ENCODE measurements around the gene NR1D1.
"Not testable (repeated sequence)": the region's sequence is repeated elsewhere in the genome, so short reads cannot be mapped to it uniquely, and the experiment has no call there.

Gene NR1D1

DNA sequence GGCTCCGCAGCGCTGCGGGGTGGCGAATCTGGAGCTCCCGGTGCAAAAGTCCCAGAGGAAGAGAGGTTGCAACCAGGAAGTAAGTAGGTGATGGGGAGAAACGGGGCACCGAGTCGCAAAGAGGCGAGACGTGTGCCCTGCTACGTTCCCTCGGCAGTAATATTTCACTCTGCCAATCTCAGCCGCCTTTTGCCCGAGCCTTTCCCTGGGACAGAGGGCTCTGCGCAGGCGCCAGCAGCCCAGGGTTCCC lies at the start of gene NR1D1:
Gene NR1D1 (minus strand): TSS at position 171 of the 250 bp plus-strand sequence. CDS start 495 bp downstream, outside the sequence.
- Histone ChIP-seq H3K4me3 (peak within 1 kb of the TSS; percentile 55 to 95 (median 81)), H3K27ac (peak within 1 kb of the TSS; percentile 71 to 99 (median 93))

DNA sequence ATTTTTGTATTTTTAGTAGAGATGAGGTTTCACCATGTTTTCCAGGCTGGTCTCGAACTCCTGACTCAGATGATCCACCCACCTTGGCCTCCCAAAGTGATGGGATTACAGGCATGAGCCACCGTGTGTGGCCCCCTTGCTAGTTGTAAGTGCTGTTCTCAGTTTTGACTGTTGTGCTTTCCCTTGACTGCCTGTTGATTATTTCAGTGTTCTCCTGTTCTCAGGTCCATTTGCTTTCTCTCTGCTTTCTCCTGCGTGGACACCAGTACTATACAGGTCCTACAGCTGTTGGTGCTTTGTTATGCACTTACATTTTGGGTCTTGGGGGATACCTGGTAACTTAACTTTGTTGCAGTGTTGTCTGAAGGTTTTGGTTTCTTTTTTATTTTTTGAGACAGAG lies 48.1 kb upstream of the NR1D1 start:
- Histone ChIP-seq H3K27ac (no peak overlapping the region), H3K4me3 (no peak overlapping the region)

DNA sequence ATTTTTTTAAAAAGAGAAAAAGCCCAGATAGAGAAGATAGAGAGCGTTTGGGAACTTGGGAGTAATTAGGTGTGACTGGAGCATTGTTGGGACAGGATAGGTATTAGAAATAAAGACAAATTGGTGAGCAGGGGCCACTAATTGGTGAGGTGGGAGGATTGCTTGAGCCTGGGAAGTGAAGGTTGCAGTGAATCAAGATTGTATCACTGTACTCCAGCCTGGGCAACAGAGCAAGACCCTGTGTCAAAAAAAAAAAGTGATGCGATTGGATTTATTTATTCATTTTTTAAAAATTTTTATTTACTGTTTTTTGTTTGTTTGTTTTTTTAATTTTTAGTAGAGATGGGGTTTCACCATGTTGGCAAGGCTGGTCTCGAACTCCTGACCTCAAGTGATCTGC lies 45.1 kb upstream of the NR1D1 start:
- H3K4me3 ChIP-seq, result no peak overlapping the region
- no peak overlapping the region for H3K27ac ChIP-seq

DNA sequence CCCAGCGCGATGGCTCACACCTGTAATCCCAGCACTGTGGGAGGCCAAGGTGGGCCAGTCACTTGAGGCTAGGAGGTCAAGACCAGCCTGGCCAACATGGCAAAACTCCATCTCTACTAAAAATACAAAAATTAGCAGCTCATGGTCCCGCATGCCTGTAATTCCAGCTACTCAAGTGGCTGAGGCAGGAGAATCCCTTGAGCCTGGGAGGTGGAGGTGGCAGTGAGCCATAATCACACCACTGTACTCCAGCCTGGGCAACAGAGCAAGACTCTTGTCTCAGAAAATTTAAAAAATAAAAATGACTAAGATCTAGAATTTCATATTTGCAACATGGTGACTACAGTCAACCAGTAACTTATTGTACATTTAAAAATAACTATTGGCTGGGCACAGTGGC lies 42.8 kb upstream of the NR1D1 start:
- not testable (repeated sequence) for H3K27ac ChIP-seq, H3K4me3 ChIP-seq

DNA sequence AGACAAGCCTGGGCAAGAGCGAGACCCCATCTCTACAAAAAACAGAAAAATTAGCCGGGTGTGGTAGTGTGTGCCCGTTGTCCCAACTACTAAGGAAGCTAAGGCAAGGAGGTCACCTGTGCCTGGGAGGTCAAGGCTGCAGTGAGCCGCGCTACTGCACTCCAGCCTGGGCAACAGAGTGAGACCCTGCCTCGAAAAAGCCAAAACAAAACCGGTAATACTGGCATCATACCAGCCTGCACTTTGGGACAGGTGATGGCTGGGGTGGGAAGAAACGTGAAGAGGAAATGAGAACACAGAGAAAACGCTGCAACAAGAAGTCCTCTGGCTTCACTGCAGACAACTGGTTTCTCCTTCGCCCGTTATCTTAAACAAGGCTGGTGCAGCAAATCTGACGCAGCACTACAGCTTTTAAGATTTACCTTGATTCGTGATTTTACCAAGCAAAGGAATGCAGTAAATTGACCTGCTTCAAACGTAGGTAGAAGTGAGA lies 39.2 kb upstream of the NR1D1 start:
- Histone ChIP-seq H3K4me3 (peak overlapping the region; percentile 53 to 86 (median 79)), H3K27ac (peak overlapping the region in 20 of 21 experiments; percentile 84 to 100 (median 96))

DNA sequence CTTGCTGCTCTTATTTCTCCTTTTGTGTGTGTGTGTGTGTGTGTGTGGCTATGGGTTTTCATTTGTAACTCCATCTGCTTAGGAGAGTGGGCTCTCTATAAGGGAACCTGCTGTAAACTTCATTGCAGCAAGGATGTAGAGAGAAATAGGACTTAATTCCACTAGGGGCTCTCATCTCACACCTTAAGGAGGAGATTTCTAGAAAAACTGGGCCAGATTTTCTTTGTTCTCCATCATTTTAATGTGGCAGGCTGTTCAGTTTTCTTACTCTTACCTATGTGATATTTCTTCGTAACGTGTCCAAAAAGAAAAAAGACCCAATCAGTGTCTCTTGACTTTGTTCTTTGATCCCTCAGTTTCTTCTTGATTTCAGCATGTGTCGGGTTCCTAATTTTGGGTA lies 35.4 kb upstream of the NR1D1 start:
- H3K4me3 ChIP-seq, result no peak overlapping the region
- H3K27ac ChIP-seq, result peak overlapping the region in 1 of 21 experiments; percentile 24

DNA sequence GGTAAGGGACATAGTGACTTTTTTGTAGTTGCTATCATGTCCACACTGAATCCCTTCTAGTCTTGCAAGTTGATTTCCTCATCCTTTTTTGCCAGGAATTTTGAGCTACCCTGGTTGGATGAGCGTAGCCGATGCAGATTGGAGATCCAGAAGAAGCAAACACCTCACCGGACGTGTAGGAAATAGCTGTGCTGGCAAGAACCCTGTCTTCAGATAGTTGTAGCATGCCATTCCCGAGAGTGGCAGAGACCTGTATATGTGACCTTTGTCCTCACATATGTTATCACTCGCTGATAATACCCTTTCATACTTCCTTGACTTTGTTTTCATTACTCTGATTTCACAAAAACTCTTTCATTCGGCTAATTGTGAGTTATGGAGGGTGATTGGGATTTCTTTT lies 33.8 kb upstream of the NR1D1 start:
- H3K27ac ChIP-seq, result peak overlapping the region in 1 of 21 experiments; percentile 45
- H3K4me3 ChIP-seq, result no peak overlapping the region

DNA sequence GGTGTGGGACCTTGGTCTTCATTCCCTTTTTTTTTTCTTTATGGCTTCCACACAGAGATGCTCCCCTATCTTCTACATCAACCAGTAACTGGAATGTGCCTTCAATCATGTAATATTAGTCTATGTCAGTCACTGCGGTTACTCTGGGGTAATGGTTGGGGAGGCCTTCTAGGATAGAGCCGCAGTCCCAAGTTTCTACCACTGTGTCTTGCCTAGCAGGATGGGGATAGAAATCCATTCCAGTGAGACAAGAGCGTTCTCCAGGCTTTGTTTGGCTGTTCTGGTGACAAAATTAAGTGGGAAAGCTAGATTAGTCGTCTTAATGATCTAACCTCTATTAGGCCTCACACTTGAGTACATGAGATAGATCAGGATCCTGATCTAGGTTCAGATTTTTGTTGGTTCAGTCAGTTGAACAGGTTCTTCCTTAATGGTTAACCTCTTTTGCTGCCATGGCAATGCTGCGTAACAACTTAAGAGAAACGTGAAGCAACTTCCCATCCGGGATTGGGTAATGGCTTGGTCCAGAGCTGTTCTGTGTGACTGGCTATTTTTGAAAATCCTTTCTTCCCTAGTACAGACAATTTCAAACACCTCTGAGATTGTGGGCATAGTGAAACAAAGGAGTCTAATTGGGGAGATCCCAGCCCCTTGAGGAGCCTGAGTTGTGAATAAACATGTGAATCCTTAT lies 30.1 kb upstream of the NR1D1 start:
- Histone ChIP-seq H3K4me3 (no peak overlapping the region), H3K27ac (peak overlapping the region in 10 of 21 experiments; percentile 0 to 67 (median 22))

DNA sequence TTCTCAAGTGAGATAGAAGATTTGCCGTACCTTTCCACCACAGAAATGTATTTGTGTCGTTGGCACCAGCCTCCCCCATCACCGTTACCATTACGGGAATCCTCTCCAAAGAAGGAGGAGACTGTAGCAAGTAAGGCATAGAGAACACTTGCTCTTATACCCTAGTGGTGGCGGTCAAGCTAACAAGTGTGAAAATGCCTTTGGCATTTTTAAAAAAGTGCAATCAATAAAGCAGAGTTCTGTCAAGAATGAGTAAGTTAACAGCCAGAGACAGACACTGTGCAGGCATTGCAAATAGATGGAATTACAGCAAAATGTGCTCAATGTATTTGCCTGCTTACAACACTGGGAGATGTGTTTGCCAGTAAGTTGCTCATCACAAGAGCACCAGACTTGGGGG lies 29.1 kb upstream of the NR1D1 start:
- Histone ChIP-seq H3K4me3 (no peak overlapping the region), H3K27ac (peak overlapping the region in 1 of 21 experiments; percentile 44)

DNA sequence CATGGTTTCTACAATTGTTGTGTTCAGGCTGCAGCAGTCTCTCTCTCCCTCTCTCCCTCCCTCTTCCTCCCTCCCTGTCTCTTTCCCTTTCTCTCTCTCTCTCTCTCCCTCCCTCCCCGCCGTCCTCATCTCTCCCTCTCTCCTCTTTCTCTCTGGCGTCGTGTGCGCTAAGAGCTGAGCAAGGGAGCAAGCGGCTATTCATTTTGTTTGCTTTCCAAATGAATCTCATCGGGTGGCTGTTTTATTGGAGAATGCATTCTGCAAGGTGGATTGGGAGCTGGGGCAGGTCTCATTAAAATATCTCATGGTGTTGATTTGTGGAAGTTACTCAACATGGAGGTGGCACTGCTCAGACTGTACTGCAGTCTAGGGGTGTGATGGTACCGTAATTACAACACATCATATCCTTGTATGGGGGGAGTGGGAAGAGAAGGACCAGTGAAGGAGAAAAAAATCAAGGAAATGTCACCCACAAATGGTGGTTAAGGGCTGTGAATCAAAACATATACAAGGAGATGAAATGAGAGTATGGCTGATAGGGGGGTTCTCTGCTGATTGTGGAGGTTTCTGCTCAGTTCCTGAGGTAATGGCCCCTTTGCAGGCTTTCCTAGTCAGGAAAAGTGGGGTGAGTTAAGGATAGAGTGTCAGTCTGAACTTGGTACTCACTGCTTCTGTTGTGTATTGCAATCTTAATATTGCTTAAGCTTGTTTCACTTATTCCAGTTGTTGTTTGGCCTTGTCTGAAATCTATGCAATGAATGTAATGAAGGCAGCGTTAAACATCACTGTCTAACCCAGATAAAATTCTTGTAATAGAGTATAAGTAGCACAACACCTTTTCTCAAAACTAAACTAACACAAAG lies 24.1 kb upstream of the NR1D1 start:
- peak overlapping the region; percentile 77 to 98 (median 94) for H3K4me3 ChIP-seq

DNA sequence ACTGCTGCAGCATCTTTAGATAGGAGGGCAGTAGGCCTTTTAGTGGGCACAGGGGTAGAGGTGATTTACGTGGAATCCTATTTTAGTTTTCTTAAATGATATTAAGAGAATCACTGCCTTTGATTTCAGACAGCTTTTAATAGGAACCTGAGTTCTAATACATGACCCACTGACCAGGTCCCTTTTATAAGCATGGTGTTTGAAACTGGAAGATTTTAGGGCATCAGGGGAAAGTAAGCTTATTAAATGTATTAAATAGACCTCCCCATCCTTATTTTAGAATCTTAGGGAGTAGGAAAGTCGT lies 23.4 kb upstream of the NR1D1 start:
- peak overlapping the region; percentile 77 to 98 (median 94) for H3K4me3 ChIP-seq
- peak overlapping the region in 20 of 21 experiments; percentile 31 to 100 (median 98) for H3K27ac ChIP-seq

More for the DNA sequence above, 24.1 kb upstream of the NR1D1 start:
- peak overlapping the region in 17 of 21 experiments; percentile 31 to 100 (median 98) for H3K27ac ChIP-seq

DNA sequence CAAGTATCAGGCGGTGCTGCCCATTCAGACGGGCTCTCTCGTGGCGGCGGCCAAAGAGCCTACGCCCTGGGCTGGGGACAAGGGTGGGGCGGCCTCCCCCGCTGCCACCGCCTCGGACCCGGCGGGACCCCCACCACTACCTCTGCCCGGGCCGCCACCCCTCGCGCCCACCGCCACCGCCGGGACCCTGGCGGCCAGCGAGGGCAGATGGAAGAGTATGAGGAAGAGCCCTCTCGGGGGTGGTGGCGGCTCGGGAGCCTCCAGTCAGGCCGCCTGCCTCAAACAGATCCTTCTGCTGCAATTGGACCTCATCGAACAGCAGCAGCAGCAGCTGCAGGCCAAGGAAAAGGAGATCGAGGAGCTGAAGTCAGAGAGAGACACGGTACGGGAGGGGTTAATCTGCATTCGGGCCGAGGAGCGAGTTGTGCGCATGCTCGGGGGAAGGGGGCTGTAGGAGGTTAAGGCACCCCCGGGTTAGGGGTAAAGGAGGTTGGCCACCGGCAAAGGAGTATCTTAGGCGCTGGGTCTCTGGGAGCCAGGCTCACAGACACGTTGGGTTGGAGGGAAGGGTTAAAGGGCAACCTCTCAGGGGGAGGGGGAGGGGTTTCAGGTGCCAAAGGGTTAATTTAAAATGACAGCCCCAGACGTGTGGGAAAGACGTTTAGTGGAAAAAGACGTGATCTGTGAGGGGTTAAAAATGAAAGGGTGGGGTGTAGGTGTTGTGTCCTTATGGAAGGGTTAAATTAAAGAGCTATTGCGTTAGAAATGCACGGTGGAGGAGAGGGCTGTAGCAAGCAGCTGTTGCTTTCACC lies 22.8 kb upstream of the NR1D1 start:
- peak overlapping the region; percentile 93 to 100 (median 98) for H3K27ac ChIP-seq
- peak overlapping the region; percentile 77 to 98 (median 94) for H3K4me3 ChIP-seq

DNA sequence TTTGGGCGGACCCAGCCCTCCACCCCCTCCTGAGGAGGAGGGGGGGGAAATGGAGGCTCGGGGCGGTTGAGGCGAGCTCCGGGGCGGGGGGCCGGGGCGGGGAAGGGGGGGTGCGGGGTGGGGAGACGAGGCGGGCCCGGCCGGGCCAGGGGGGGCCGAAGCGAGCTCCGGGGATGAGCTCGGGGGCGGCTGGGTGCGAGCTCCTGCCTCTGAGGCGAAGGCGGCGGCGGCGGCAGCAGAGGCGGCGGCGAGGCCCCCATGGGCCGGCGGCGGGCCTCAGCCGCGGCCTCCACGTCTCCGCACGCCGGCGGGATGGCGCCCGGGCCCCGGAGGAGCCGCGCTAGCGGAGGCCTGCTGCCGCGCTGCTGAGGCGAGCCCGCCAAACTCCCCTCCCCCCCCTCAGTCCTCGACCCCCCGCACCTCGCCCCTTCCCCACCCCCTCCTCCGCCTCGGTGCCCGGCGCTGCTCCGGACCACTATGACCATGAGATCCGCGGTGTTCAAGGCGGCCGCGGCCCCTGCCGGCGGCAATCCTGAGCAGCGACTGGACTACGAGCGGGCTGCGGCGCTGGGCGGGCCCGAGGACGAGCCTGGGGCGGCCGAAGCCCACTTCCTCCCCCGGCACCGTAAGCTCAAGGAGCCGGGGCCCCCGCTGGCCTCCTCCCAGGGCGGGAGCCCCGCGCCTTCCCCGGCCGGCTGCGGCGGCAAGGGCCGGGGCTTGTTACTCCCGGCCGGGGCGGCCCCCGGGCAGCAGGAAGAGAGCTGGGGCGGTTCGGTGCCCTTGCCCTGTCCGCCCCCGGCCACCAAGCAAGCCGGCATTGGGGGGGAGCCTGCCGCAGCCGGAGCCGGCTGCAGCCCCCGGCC lies 22.0 kb upstream of the NR1D1 start:
- H3K27ac ChIP-seq, result peak overlapping the region; percentile 93 to 100 (median 98)
- H3K4me3 ChIP-seq, result peak overlapping the region; percentile 77 to 98 (median 94)

DNA sequence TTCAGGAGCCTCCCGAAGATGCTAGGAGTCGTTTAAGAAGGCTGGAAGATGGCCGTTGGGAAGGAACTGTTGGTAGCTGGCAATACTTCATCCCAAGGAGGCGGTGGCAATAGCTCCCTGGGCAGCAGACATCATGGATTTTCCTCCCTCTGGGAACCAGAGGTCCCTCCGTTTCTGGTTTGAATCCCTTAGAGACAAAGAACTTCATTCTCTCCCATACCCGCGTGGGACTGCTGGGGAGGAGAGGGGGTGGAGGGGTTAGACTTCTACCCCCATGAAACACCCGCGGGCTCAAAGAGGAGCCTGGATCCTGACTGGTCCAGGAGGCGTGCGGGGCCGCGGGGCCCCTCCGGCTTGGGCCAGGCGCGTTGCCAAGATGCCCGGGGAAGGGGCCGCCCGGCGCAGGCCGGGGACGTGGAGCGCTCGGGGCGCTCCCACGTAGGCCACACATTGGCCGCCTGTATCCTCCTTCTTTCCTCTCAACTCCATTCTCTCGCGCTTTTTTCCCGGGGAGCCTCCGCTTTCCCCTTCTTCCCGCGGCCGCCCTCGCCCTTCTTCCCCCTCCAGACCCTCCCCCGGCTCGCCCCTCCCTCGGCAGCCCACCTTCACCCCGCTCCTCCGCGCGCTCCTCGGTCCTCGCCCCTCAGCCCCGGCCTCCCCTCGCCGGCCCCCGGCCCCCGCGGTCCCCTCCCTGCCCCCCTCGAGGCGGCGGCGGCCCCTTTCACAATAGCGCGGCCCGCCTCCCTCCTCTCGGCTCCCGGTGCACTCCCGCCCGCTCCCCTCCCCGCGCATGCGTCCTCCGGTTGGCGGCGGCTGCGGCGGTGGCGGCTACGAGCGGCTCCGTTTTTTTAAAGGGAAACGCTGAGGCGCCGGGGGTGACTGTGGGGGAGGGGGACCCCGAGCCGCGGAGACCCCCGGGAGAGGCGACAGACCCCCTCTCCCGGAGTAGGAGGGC lies 21.1 kb upstream of the NR1D1 start, which contains the start of gene MSL1:
Gene MSL1 (plus strand): TSS at position 791 of the 955 bp plus-strand sequence. CDS start 642 bp downstream, outside the sequence.
- Histone ChIP-seq H3K4me3 (peak within 1 kb of the TSS; percentile 77 to 98 (median 94)), H3K27ac (peak within 1 kb of the TSS; percentile 93 to 100 (median 98))

DNA sequence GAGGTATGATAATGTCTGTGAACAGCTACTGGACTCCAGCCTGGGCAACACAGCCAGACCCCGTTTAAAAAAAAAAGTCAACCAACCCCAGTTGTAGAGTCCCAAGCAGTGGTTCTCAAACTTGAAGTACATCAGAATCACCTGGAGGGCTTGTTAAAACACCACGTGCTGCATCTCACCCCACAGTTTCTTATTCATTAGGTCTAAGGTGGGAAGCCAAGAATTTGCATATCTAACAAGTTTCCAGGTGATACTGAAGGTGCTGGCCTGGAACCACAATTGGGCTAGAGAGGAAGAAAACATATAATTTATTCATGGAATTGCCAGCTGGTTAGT lies 14.7 kb upstream of the NR1D1 start:
- peak overlapping the region in 5 of 21 experiments; percentile 25 to 99 (median 85) for H3K27ac ChIP-seq
- no peak overlapping the region for H3K4me3 ChIP-seq

DNA sequence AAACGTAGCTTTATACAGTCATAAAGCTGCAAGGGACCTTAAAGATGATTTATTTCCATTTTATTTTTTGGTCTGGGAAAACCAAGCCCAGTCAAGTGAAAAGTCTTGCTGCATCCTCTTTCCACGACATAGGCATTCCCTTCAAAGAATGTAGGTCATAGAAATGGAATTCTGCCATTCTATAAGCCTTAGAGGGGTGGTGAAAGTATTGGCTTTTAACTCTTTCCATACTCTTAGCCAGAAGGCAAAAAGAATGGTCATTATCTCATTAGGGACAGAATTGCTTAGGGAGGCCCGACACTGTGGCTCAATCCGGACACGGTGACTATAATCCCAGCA lies 13.5 kb upstream of the NR1D1 start:
- Histone ChIP-seq H3K27ac (peak overlapping the region in 20 of 21 experiments; percentile 63 to 99 (median 85)), H3K4me3 (peak overlapping the region in 5 of 7 experiments; percentile 19 to 42 (median 40))

DNA sequence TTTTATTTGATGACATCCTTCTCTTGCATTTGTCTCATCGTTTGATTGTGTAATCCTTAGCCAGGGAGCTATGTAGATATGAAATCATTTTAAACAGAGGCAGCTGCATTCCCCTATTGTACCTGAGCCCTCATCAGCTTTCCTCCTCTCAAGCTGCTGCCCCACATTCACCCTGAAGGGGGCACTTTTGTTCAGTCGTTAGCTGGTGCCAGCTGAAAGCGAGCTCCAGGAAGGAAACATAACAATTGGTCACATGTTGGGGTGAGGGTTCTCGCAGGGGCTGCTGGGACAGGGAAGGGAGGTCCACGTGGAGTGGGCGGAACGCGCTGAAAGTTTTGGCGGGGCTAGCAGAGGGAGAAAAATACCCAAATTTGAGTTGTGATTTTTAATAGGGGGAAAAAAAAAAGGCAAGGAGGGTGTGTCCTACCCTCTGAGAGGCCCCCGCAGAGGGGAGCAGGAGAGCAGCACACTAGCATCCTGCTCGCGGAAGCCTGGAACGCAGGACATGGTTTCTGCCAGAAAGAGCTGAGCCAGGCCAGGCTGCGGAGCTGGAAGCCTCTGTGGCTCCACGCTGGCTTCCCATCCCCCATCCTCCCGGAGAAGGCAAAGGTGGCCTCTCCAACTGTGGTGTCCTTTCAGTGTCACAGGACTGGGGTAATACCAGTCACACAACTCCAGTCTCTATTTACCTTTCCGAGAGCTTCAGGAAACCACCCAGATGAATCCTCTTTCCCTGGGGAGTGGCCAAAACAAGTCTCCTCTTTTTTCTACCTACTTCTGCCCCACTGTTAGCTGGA lies 12.9 kb upstream of the NR1D1 start:
- Histone ChIP-seq H3K27ac (peak overlapping the region; percentile 51 to 99 (median 87)), H3K4me3 (peak overlapping the region; percentile 19 to 42 (median 35))
